ELF-1 (cell line): ENCODE results near the gene ABCB1.
A peak's percentile ranks its signal among the peaks of the same experiment; 100 is the strongest.

ENCODE experiments used
- DNase-seq: peaks from one replicate; pipeline ENCODE4 v3.0.0-alpha.2; 2016; ENCODE audit warnings: low read depth, low spot score

ABCB1 gene

GRCh38 chr7:87513735-87514335, 86.8 kb downstream of the ABCB1 start:
- no peak for DNase-seq

- no peak for DNase-seq
Measured at GRCh38 chr7:87512906-87513305, 87.8 kb downstream of the ABCB1 start.

GRCh38 chr7:87511510-87511909, 89.2 kb downstream of the ABCB1 start:
- DNase-seq, result no peak

GRCh38 chr7:87510411-87510875, 90.2 kb downstream of the ABCB1 start:
- DNase-seq, result no peak

GRCh38 chr7:87507446-87507845, 93.2 kb downstream of the ABCB1 start:
- peak; percentile 41 for DNase-seq

- no peak for DNase-seq
Measured at GRCh38 chr7:87506246-87507180, 94.2 kb downstream of the ABCB1 start.

GRCh38 chr7:87505557-87506245, 95.0 kb downstream of the ABCB1 start:
- no peak for DNase-seq

GRCh38 chr7:87505122-87505521, 95.6 kb downstream of the ABCB1 start:
- no peak for DNase-seq

- no peak for DNase-seq
Measured at GRCh38 chr7:87499494-87499893, 101.2 kb downstream of the ABCB1 start.

GRCh38 chr7:87498893-87499292, 101.8 kb downstream of the ABCB1 start:
- no peak for DNase-seq

- DNase-seq, result no peak
Measured at GRCh38 chr7:87497482-87497881, 103.2 kb downstream of the ABCB1 start.

GRCh38 chr7:87495366-87495765, 105.3 kb downstream of the ABCB1 start:
- DNase-seq, result no peak

GRCh38 chr7:87494454-87494853, 106.2 kb downstream of the ABCB1 start:
- no peak for DNase-seq

GRCh38 chr7:87483131-87483530, 117.6 kb downstream of the ABCB1 start:
- DNase-seq, result no peak

- DNase-seq, result no peak
Measured at GRCh38 chr7:87482115-87482514, 118.6 kb downstream of the ABCB1 start.

- DNase-seq, result no peak
Measured at GRCh38 chr7:87480386-87480785, 120.3 kb downstream of the ABCB1 start.

GRCh38 chr7:87479951-87480350, 120.7 kb downstream of the ABCB1 start:
- DNase-seq, result no peak

- DNase-seq, result no peak
Measured at GRCh38 chr7:87476179-87476557, 124.5 kb downstream of the ABCB1 start.

GRCh38 chr7:87475359-87476178, 125.1 kb downstream of the ABCB1 start, which contains the start of gene ABCB4:
Gene ABCB4 (minus strand): TSS chr7:87475680. CDS start chr7:87475465, 215 bp downstream.
- no peak for DNase-seq

GRCh38 chr7:87474533-87475358, 125.9 kb downstream of the ABCB1 start:
- DNase-seq, result no peak
